GM23338 (cell line): ENCODE measurements around the gene ARID4B. TPM values are rescaled to one million over a fixed set of nuclear protein-coding genes. Genes with fewer than 3 reads are reported as not detected.
A peak's percentile ranks its signal among the peaks of the same experiment; 100 is the strongest.

Source experiments
- ATAC-seq: fragments of 200-7000 bp; cut with Tn5 transposase; 3 replicates; pipeline ENCODE4 v1.9.1; 2020
- DNase-seq: peaks from one replicate; pipeline ENCODE4 v3.0.0-alpha.2; 2015; ENCODE audit warnings: low spot score
- H2AFZ ChIP-seq: fragments of 200-600 bp; sonication (generic); 2 replicates; pipeline ENCODE4 v1.8.0; 2016; ENCODE audit warnings: antibody characterized with exemption, mild to moderate bottlenecking, moderate library complexity
- H3F3A ChIP-seq: fragments of 200-600 bp; sonication (generic); replicated peaks from 2 replicates; pipeline ENCODE4 v1.8.0; 2017; ENCODE audit warnings: antibody characterized with exemption, mixed run types, low read depth
- H3K27ac ChIP-seq: fragments of 200-600 bp; sonication (generic); 2 replicates; pipeline ENCODE4 v1.6.1; 2016; ENCODE audit warnings: low read depth
- H3K27me3 ChIP-seq: fragments of 200-600 bp; sonication (generic); 2 replicates; pipeline ENCODE4 v1.8.0; 2016; ENCODE audit warnings: mild to moderate bottlenecking, mixed run types, moderate library complexity; ENCODE audit not compliant: insufficient read depth
- H3K36me3 ChIP-seq: fragments of 200-600 bp; sonication (generic); 2 replicates; pipeline ENCODE4 v1.8.0; 2016; ENCODE audit warnings: mild to moderate bottlenecking; ENCODE audit not compliant: insufficient read depth
- H3K4me1 ChIP-seq: fragments of 200-600 bp; sonication (generic); 2 replicates; pipeline ENCODE4 v1.8.0; 2016; ENCODE audit warnings: mild to moderate bottlenecking, moderate library complexity; ENCODE audit not compliant: insufficient read depth
- H3K4me2 ChIP-seq: fragments of 200-600 bp; sonication (generic); 2 replicates; pipeline ENCODE4 v1.7.1; 2017; ENCODE audit warnings: mixed run types
- H3K4me3 ChIP-seq: fragments of 200-600 bp; sonication (generic); 2 replicates; pipeline ENCODE4 v1.6.1; 2016; ENCODE audit warnings: mixed run types
- H3K79me2 ChIP-seq: fragments of 200-600 bp; sonication (generic); replicated peaks from 2 replicates; pipeline ENCODE4 v1.8.0; 2017; ENCODE audit warnings: mild to moderate bottlenecking; ENCODE audit not compliant: insufficient read depth
- H3K9me2 ChIP-seq: fragments of 200-600 bp; sonication (generic); 2 replicates; pipeline ENCODE4 v1.8.0; 2017; ENCODE audit not compliant: insufficient read depth
- H4K20me1 ChIP-seq: fragments of 200-600 bp; sonication (generic); replicated peaks from 2 replicates; pipeline ENCODE4 v1.8.0; 2017; ENCODE audit warnings: mild to moderate bottlenecking; ENCODE audit not compliant: insufficient read depth
- H3K27ac Mint-ChIP-seq: 2 replicates; pipeline ENCODE4 v1.8.0; 2020; ENCODE audit warnings: inconsistent platforms, mild to moderate bottlenecking, moderate library complexity, mixed read lengths
- H3K27me3 Mint-ChIP-seq: 3 replicates; pipeline ENCODE4 v1.8.0; 2022; ENCODE audit warnings: low read depth, mild to moderate bottlenecking, moderate library complexity, mixed read lengths, inconsistent platforms; ENCODE audit not compliant: insufficient read depth, poor library complexity
- H3K36me3 Mint-ChIP-seq: 3 replicates; pipeline ENCODE4 v1.8.0; 2021; ENCODE audit warnings: low read depth, mild to moderate bottlenecking, inconsistent platforms, moderate library complexity, mixed read lengths
- H3K4me1 Mint-ChIP-seq: 3 replicates; pipeline ENCODE4 v1.8.0; 2020; ENCODE audit warnings: mild to moderate bottlenecking, inconsistent platforms, mixed read lengths
- H3K4me3 Mint-ChIP-seq: 3 replicates; pipeline ENCODE4 v1.8.0; 2021; ENCODE audit warnings: moderate library complexity, mild to moderate bottlenecking, inconsistent platforms, mixed read lengths
- H3K9me3 Mint-ChIP-seq: 3 replicates; pipeline ENCODE4 v1.8.0; 2020; ENCODE audit warnings: moderate library complexity, mild to moderate bottlenecking, inconsistent platforms, mixed read lengths
- CTCF ChIP-seq, 2 experiments: fragments of 200-600 bp in 1 of 2; sonication (generic) in 1 of 2; conservative IDR thresholded peaks; 2 replicates each; pipeline versions ENCODE4 v1.5.1 to v1.6.1; 2016 to 2017; ENCODE audit warnings: antibody characterized with exemption in 2 of 2, low read depth in 2 of 2, mild to moderate bottlenecking in 2 of 2, moderate library complexity in 1 of 2
- ETS1 ChIP-seq: IDR thresholded peaks from 2 replicates; pipeline ENCODE4 v1.6.1; 2016; ENCODE audit warnings: antibody characterized with exemption
- EZH2 ChIP-seq: fragments of 200-600 bp; sonication (generic); IDR thresholded peaks from one replicate; pipeline ENCODE4 v1.8.0; 2017; ENCODE audit warnings: antibody characterized with exemption, mild to moderate bottlenecking, low read depth; ENCODE audit not compliant: unreplicated experiment
- EZH2phosphoT487 ChIP-seq: fragments of 200-600 bp; sonication (generic); IDR thresholded peaks from one replicate; pipeline ENCODE4 v1.8.1; 2018; ENCODE audit warnings: antibody characterized with exemption; ENCODE audit not compliant: unreplicated experiment
- NANOG ChIP-seq: IDR thresholded peaks from 2 replicates; pipeline ENCODE4 v1.6.1; 2016; ENCODE audit warnings: antibody characterized with exemption, borderline replicate concordance
- ZNF462 ChIP-seq: fragments of 250-450 bp; sonication (Bioruptor Pico); IDR thresholded peaks from 2 replicates; pipeline ENCODE4 v1.5.0; 2020; ENCODE audit warnings: mild to moderate bottlenecking, moderate library complexity
- polyA plus RNA-seq: library from polyadenylated mRNA; unstranded; fragments of >200 nt; fragmentation: Nextera tagmentation; extraction: Ambion mirVana; gene quantifications from 2 replicates; pipeline ENCODE4 v1.2.1, GENCODE V29; 2016
- total RNA-seq: library from RNA; depleted of rRNA; stranded (reverse); fragments of >200 nt; shearing (Covaris generic); gene quantifications from 2 replicates; pipeline ENCODE4 v1.2.3, GENCODE V29; 2014

Gene ARID4B
- total and polyA plus RNA-seq, 2 experiments from 2014 or later: 25.1 to 59.8 TPM

- H3K4me1 ChIP-seq: no peaks in the 10 kb centered on the region
- no peaks in the 10 kb centered on the region for H3K27me3 ChIP-seq
- peaks cover 2% of the 10 kb centered on the region; the same call in 2 of the 3 replicates for H3K9me3 Mint-ChIP-seq
- H3K27me3 Mint-ChIP-seq: peaks cover 4% of the 10 kb centered on the region
- H3K79me2 ChIP-seq: peaks cover 69% of the 10 kb centered on the region
- TF ChIP-seq EZH2: no peak
- no peak for TF ChIP-seq NANOG
- TF ChIP-seq ETS1: no peak
- TF ChIP-seq CTCF (conservative IDR thresholded peaks at IDR 0.05; ENCODE audit: low read depth in 2 of 2): no peak
- TF ChIP-seq ZNF462 (CRISPR knock-in tag): no peak
- no peak for TF ChIP-seq EZH2phosphoT487
- ATAC-seq (no peak), DNase-seq (no peak)
- H3K4me1 Mint-ChIP-seq: no peaks in the 10 kb centered on the region
- no peaks in the 10 kb centered on the region for H3K9me2 ChIP-seq
- no peak overlapping the region for H3K4me3 ChIP-seq
- H3K36me3 ChIP-seq: peaks cover 13% of the 10 kb centered on the region; the same call in 1 of the 2 replicates
- peaks cover 45% of the 10 kb centered on the region for H3K36me3 Mint-ChIP-seq
- 0 out of 2 replicates have a peak overlapping the region, but pooled peaks have one; percentile 26 for H3K27ac ChIP-seq
- H3K4me3 Mint-ChIP-seq: no peak overlapping the region
- H3K27ac Mint-ChIP-seq: no peak overlapping the region
- H2AFZ ChIP-seq: no peak overlapping the region
- peaks cover 14% of the 10 kb centered on the region; the same call in 1 of the 2 replicates for H4K20me1 ChIP-seq
- no peak overlapping the region for H3K4me2 ChIP-seq
- 0 out of 2 replicates have a peak, but pooled peaks cover 3% of the 10 kb centered on the region for H3F3A ChIP-seq
Measured at GRCh38 chr1:235375919-235376605, 48.1 kb upstream of the ARID4B start.
